Muscle layer of colon (tissue), 2 donors: ENCODE results near the gene COL19A1.

Experiments
- H3K27ac ChIP-seq: one replicate; pipeline ENCODE4 v1.7.0; 2013; ENCODE audit warnings: low read depth, mild to moderate bottlenecking, low read length, moderate library complexity
- H3K27me3 ChIP-seq, 2 donors: one replicate each; pipeline ENCODE4 v1.7.0; 2013; ENCODE audit warnings: low read length in 2 of 2, mild to moderate bottlenecking in 2 of 2; ENCODE audit not compliant: insufficient read depth in 2 of 2, control insufficient read depth in 1 of 2
- H3K36me3 ChIP-seq: one replicate; pipeline ENCODE4 v1.7.0; 2013; ENCODE audit warnings: mild to moderate bottlenecking, low read length; ENCODE audit not compliant: insufficient read depth
- H3K4me1 ChIP-seq: one replicate; pipeline ENCODE4 v1.7.0; 2013; ENCODE audit warnings: mild to moderate bottlenecking, low read length; ENCODE audit not compliant: insufficient read depth
- H3K4me3 ChIP-seq, 2 donors: one replicate each; pipeline ENCODE4 v1.7.0; 2013; ENCODE audit warnings: low read length in 2 of 2, low read depth in 1 of 2, mild to moderate bottlenecking in 1 of 2, moderate library complexity in 1 of 2
- H3K9ac ChIP-seq: one replicate; pipeline ENCODE4 v1.7.0; 2013; ENCODE audit warnings: low read length
- H3K9me3 ChIP-seq: one replicate; pipeline ENCODE4 v1.7.0; 2013; ENCODE audit warnings: mild to moderate bottlenecking, low read length
- donor health status: abdominal sarcoma.
- donor health status: Adenocarcinoma of cecum.

COL19A1 gene

DNA sequence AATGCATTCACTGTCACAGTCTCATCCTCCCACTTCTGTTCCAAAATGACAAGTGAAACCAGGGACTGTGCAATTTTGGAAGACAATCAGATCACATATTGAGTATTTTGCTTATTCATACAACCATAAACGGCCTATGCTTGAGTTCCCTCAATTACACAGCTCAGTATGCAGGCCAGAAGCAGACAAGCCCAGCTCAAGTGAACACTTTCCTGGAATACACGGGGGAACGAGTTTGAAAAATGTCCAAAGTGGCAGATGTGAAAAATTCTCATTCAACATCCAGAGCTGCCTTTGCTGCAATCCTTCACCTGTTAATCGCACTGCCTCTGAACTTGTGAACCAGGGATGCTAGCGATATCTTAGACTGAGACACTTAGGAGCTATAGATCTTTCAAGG is 246.4 kb downstream of the COL19A1 start:
- no peaks in the 10 kb centered on the region for H3K9me3 ChIP-seq
- H3K4me3 ChIP-seq = no peak overlapping the region

DNA sequence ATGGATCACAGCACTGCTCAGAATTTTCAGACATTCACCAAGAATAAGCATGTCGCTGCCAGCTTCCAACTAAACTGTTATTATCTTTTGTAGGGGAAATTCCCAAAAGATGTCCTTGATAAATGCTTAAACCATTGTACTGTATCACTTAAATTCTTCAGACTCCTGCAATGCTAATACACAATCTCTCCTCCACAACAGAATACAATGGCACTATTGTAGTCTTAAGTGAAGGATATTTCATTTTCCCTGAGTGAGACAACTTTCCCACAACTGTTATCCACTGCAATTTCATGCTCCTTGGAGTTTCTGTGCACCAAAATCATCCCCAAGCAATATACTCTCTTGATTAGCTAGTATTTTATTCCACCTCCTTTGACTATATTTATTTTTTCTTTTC is 246.8 kb downstream of the COL19A1 start:
- H3K27ac ChIP-seq = no peak overlapping the region

More for the DNA sequence above, 246.4 kb downstream of the COL19A1 start:
- Histone ChIP-seq H3K27ac (no peak overlapping the region), H3K4me1 (no peaks in the 10 kb centered on the region), H3K36me3 (no peaks in the 10 kb centered on the region), H3K9ac (no peak overlapping the region), H3K27me3 (no peaks in the 10 kb centered on the region)

DNA sequence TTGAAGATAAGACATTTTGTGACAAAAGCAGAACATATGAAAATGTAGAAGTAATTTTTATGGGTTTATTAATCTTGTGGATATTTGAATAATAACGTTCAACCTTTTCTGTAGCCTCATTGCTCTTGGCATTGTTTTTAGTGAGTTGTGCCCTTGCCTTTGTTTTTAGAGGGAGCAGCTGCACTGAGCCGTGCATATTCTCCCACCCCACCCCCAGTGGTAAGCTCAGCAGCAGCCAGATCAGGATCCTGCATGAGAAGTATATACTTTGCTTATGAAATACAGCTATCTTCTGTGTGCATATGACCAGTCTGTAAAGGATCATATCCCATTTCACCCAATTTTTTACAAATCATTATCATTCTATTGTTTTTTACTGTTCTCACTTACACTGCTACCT is 252.3 kb downstream of the COL19A1 start:
- H3K27me3 ChIP-seq = no peaks in the 10 kb centered on the region
- no peaks in the 10 kb centered on the region for H3K9me3 ChIP-seq
- no peaks in the 10 kb centered on the region for H3K36me3 ChIP-seq
- no peak overlapping the region for H3K27ac ChIP-seq
- H3K4me1 ChIP-seq = no peaks in the 10 kb centered on the region
- H3K4me3 ChIP-seq = no peak overlapping the region
- H3K9ac ChIP-seq = no peak overlapping the region

More for the DNA sequence above, 246.8 kb downstream of the COL19A1 start:
- H3K4me1 ChIP-seq = no peaks in the 10 kb centered on the region
- no peak overlapping the region for H3K4me3 ChIP-seq
- no peak overlapping the region for H3K9ac ChIP-seq
- H3K27me3 ChIP-seq = no peaks in the 10 kb centered on the region
- no peaks in the 10 kb centered on the region for H3K9me3 ChIP-seq
- no peaks in the 10 kb centered on the region for H3K36me3 ChIP-seq

DNA sequence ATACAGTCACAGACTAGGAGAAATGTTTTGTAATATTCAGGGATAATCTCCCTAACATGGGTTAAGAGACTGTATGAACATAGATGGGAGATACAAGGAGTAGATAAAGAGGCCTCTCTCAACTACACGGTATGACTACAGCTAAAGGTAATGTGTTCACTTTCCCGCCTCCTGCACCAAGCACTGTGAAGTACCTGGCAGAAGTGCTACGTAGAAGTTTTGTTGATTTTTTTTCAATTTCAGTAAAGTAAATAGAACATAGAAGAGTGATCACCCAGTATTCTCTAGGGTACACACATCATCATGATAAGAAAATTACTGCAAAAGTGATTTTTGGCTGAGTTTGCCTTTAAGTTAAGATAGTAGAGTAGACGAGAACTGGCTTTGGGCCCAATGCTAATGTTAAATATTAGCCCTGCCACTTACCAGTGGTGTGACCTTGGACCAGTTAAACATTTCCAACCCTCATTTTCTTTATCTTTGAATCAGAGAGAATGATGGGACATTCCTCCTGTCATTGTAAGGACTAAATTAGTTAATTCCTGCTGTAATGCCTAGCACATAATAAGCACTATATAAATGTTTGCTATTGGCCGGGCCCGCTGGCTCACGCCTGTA is 253.0 kb downstream of the COL19A1 start:
- Histone ChIP-seq H3K27ac (no peak overlapping the region), H3K9me3 (no peaks in the 10 kb centered on the region), H3K9ac (no peak overlapping the region), H3K4me1 (no peaks in the 10 kb centered on the region), H3K36me3 (no peaks in the 10 kb centered on the region), H3K27me3 (no peaks in the 10 kb centered on the region), H3K4me3 (no peak overlapping the region)

DNA sequence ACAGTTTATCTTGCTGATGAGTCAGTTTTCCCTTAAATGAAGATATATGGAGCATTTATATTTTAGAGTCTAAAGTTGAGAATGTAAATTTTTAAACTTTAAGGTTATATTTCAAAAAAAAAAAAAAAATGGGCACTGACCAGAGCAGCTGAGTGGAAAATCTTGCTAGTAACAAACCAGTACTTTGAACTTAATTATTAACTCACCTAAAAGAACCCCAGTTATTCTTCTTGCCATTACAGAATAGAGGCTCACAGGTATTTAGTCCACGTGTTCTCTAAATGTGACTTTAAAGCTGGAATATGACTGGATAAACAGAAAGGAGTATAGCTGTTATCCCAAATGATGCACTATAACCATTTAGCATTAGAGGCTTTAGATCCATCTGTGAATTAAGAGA is 258.1 kb downstream of the COL19A1 start:
- Histone ChIP-seq H3K27ac (no peak overlapping the region), H3K9ac (no peak overlapping the region), H3K9me3 (no peaks in the 10 kb centered on the region), H3K4me1 (no peaks in the 10 kb centered on the region), H3K27me3 (no peaks in the 10 kb centered on the region), H3K4me3 (no peak overlapping the region), H3K36me3 (no peaks in the 10 kb centered on the region)

DNA sequence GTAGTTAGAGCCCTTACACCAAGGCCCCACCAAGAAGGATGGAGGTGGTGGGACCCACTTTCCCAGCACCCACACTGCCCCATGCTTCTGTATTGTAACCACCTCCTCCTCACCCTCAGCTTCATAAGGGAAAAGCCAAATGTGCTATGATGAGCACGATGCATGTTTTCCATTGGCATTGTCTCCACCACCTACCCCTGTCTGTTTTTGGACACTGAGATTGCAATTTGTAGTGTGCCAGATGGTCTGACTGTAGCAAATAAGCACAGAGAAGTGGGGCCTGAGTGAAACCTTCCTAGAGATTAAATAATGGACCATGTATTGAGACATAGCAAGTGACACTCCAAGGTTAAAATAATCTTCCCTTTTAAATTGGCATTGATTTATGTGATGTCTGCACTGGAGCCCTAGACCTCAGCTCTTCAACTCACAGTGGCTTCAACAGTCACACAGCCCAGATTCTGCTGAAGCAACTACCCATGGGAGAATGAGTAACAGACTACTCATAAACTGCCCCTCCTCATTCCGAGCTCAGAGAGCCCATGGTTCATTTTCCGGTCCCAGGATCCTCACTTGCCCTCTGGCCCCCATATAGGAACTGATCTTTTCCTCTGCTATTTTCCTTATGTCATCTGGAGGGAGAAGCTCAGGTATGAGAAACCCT is 258.7 kb downstream of the COL19A1 start:
- Histone ChIP-seq H3K9ac (no peak overlapping the region), H3K9me3 (no peaks in the 10 kb centered on the region), H3K4me3 (no peak overlapping the region), H3K36me3 (no peaks in the 10 kb centered on the region), H3K27ac (no peak overlapping the region), H3K27me3 (no peaks in the 10 kb centered on the region), H3K4me1 (no peaks in the 10 kb centered on the region)

DNA sequence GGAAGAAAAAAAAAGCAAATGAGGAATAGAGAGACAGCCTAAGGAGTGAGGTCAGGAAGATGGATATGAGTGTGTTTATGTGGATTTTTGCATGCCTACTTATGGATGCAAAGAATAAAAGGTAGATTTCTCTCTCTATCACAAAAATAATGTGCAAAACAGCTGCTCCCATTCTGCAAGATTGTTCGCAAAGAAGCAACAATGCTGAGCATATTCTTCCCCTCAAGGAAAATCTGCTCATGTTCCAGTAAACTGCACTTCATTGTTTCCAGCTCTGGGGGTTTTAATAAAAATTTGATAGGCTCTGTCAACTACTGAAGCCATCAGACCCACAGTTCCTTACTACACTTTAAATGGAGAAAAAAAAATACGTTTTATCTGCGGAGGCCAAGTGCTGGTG is 259.2 kb downstream of the COL19A1 start:
- H3K36me3 ChIP-seq = no peaks in the 10 kb centered on the region
- H3K9me3 ChIP-seq = no peaks in the 10 kb centered on the region
- no peaks in the 10 kb centered on the region for H3K27me3 ChIP-seq
- H3K27ac ChIP-seq = no peak overlapping the region
- H3K4me1 ChIP-seq = no peaks in the 10 kb centered on the region
- H3K4me3 ChIP-seq = no peak overlapping the region
- no peak overlapping the region for H3K9ac ChIP-seq

DNA sequence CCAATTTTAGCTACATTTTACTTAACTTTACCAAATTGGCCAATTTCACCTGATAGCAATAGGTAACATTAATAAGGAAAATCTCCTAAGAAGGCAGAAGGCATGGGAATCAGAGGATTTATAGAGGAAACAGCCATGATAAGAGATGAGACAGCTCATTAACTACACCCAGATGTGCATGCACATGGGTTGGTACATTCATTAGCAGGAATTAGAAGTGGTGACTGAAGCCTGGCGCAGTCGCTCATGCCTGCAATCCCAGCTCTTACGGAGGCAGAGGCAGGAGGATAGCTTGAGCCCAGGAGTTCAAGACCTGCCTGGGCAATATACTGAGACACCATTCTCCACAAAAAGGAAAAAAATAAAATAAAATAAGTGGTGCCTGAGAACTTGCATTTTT is 263.0 kb downstream of the COL19A1 start:
- no peak overlapping the region for H3K27ac ChIP-seq
- no peaks in the 10 kb centered on the region for H3K36me3 ChIP-seq
- no peaks in the 10 kb centered on the region for H3K4me1 ChIP-seq
- H3K27me3 ChIP-seq = no peaks in the 10 kb centered on the region
- no peaks in the 10 kb centered on the region for H3K9me3 ChIP-seq
- H3K4me3 ChIP-seq = no peak overlapping the region
- no peak overlapping the region for H3K9ac ChIP-seq

DNA sequence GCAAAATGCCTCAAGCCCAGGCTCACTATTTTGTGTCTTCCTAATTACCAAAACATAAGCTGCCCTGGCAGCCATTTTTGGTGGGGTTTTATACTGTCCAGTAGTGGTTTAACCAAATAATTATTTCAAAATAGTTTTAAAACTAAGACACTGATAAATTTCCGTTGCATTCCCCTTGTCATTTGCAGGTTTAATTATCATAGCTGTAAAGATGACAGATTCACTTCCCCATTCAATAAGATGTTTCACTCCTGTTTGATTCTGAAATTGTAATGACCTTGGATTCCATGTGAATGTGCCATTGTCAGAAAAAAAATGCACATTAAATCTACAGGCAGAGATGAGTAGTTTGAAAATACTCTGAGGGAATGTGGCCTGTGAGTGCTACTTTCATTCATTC is 264.5 kb downstream of the COL19A1 start:
- no peaks in the 10 kb centered on the region for H3K4me1 ChIP-seq
- no peak overlapping the region for H3K9ac ChIP-seq
- no peaks in the 10 kb centered on the region for H3K36me3 ChIP-seq
- H3K4me3 ChIP-seq = no peak overlapping the region
- no peak overlapping the region for H3K27ac ChIP-seq
- H3K9me3 ChIP-seq = no peaks in the 10 kb centered on the region
- H3K27me3 ChIP-seq = no peaks in the 10 kb centered on the region

DNA sequence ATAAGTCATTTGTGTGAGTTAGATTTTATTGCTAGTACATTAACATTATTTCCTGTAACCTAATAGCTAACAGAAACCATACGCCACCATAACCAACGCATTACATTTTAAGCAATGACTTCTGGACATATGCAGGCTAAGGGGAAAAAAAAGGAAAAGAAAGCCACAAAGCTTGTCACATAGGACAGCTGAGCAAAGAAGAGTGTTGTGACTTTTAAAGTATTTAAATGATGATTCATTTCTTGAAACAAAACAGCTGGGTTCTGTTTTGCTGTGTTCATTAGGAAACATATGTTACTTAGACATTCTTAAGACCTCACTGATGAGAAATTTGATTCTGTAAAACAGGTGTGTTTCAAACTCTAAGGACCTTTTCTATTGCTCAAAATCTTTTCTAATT is 265.2 kb downstream of the COL19A1 start:
- H3K27me3 ChIP-seq = no peaks in the 10 kb centered on the region
- no peaks in the 10 kb centered on the region for H3K4me1 ChIP-seq
- no peak overlapping the region for H3K27ac ChIP-seq
- no peak overlapping the region for H3K9ac ChIP-seq
- H3K9me3 ChIP-seq = no peaks in the 10 kb centered on the region
- H3K4me3 ChIP-seq = no peak overlapping the region
- no peaks in the 10 kb centered on the region for H3K36me3 ChIP-seq

DNA sequence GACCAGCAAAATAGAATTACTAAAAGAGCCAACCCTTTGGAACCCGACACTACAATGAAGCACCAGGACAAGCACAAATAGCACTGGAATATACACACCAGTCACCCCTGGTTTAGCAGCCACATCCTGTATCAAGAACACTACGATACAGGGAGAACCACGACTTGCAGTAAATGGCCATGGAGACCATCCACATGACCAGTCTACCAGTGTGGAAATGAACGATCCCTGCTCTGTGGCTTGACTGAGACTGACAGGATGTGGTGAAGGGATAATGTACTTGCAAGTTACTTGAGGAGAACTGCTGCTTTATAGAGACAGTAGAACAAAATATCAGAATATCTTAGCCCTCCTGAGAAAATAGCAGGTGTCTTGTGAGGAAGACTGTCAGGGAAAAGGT is 266.9 kb downstream of the COL19A1 start:
- Histone ChIP-seq H3K27me3 (no peaks in the 10 kb centered on the region), H3K9ac (no peak overlapping the region), H3K9me3 (no peaks in the 10 kb centered on the region), H3K36me3 (no peaks in the 10 kb centered on the region), H3K27ac (no peak overlapping the region), H3K4me3 (no peak overlapping the region), H3K4me1 (no peaks in the 10 kb centered on the region)

DNA sequence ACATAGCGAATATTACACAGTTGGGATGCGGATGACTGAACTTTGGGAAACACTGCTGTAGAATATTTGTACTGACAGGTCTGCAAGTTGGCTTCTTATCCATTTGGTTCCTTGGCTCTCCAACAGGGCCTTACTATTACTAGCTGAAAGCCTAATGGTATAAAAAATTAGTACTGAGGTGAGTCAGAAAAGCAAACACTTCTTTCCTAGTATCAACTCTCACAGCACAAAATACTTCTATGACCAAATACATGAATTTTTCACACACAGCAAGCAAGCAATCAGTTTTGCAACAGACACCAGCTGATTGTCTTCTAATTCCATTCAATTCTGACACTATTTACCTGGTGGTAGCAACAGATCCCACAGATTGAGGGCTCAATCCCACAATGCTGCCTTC is 268.2 kb downstream of the COL19A1 start:
- no peak overlapping the region for H3K4me3 ChIP-seq
- no peaks in the 10 kb centered on the region for H3K27me3 ChIP-seq
- H3K9ac ChIP-seq = no peak overlapping the region
- H3K36me3 ChIP-seq = no peaks in the 10 kb centered on the region
- no peaks in the 10 kb centered on the region for H3K9me3 ChIP-seq
- H3K4me1 ChIP-seq = no peaks in the 10 kb centered on the region
- H3K27ac ChIP-seq = no peak overlapping the region
